ENCODE results near the gene SYT7.

SYT7 gene

DNA sequence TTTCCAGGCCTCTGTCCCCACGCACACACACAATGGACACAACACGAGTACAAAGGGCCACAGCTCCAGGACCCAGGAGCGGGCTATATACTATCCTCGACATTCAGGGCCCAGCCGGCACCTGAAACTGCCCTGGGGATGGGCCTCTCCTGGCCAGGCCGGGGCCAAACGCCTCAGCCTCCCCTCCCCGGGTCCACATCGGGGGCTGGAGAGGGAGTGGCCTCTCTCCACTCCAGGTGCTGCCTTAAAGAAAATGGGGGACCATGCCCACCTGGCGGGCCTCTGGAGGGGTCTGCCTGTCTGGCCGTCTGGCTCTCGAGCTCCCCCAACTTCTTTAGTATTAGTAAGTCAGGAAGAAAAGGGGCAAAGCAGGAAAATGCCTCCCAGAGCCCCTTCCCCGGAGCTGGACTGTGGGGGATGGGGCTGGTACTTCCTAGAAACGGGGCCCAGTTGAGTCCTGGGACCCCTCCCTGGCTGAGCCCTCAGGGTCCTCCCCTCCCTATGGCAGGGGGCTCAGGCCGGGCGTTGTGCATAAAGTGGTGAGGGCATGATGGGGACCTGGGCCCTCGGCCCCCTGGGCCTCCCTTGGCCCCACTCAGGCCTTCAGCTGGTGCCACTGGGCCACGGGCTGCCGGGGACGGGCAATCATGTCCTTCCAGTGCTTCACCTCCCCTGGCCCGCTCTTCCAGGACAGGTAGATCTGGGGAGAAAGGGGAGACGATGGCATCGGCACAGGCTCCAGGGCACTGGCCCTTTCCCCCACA lies 62.7 kb downstream of the SYT7 start:
- in situ Hi-C loops (cut with MboI; ENCODE audit: low sequenced_read_pairs) = no loop called here

DNA sequence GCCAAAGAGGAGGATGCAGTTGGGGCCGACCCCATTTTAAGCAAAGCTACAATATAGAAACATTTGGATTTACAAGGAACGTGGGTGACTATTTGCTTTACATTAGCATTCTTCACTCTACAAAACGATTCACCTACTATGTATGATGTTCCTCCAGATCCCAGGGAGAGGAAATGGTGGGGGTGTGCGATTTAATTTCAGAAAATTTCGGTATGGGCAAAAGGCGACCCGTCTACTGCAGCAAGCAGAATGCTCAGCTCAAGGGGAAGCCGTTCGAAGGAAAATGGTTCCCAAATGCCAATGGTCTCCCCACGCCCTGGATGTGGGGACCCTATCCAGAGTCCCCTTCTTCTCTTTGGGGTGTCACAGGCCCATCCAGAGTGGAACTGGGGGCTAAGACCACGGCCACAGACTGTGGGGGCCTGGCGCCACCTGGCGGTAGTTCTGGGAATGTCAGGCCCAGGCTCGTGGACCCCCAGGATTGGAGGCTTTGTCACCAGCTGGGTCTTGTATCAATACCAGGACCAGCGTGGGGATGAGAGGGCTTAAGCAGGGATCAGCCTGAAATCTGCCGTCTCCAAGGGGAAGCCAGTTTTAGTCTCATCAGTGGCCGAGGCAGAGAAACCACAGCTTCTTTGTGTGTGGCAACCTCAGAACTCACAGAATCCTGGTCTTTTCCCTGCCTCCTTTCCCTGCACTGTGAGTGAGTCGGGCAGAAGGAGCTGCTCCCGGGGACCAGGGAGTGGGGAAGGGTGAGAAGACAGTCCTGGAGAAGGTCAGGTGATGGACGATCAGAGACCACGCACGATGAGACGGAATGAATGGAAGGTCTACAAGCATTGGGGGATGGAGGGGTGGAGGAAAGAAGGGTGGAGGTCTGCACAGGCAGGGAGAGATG lies 64.0 kb downstream of the SYT7 start:
- in situ Hi-C loops (cut with MboI; ENCODE audit: low sequenced_read_pairs) = no loop called here

DNA sequence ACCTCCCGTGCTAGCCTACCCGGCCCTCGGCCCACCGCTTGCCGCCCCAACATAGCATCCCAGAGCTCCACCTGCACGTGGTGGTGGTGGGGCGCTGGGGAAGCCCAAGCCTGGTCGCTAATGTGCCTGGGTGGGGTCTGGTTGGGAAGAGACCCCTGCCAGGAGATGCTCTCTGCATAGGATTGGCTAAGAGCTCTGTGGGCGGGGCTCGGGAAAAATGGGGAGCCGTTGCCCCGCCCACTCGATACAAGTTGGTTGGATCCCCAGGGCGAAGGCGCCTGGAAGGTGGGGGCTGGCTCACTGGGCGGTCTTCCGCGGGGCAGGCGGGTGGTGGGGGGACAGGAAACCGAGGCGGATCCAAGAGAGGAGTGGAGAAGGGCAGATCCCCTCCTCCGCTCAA lies 64.7 kb downstream of the SYT7 start:
- in situ Hi-C loops (cut with MboI; ENCODE audit: low sequenced_read_pairs) = no loop called here

DNA sequence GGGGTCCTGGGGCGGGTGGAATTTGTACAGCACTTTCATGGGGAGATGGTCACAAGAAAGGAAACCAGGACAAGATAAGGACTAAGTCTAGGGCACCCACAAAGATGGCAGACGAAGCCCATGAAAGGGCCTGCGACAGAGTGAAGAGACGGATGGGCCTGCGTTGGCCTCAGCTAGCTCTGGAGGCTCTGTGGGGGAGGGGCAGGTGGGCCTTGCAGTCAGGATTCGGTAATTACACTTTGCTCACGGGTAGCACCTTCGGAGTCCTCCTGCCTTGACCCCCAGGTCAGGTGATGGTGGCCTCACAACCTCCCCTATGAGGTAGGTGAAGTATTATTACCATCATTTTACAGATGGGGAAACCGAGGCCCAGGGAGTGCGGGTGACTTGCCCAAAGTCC lies 65.2 kb downstream of the SYT7 start:
- in situ Hi-C loops (cut with MboI; ENCODE audit: low sequenced_read_pairs) = no loop called here

DNA sequence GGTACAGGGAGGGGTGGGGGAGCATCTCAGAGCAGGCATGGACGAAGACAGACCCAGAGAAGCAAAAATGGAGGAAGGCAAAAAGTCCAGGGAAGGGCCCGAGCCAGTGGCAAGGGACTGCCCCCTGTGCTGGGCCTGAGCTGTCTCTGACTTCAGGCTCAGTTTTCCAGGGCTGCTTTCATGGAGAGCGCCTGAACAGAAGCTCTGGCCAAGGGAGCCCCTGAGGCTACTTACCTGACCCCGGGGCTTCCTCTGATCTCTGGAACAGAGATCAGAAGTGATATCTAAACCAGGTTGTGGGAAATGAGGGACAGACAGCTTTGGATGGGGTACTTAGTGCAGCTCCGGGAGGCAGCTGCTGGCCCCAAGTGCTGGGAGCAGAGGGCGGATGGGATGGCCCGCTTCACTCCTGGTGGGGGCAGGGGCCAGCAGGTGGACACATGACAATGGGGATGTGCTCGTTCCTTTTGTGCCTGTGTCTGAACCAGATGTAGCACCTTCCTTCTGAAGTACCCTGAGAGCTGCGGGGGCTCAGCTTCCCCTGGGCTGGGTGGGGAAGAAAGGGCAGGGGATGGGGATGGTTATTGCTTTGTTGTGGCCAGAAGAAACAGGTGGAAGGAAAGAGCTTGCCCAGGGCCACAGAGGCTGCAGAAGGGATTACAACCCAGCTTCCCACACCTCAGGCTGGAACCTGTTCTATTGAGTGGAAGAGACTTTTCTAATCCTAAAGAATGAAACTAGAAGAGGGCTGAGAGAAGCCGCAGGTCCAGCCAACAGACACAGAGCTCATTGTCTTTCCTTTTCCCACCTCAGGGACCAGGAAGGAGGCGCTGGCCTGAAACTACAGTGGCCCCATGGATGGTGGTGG lies 66.6 kb downstream of the SYT7 start:
- in situ Hi-C loops (cut with MboI; ENCODE audit: low sequenced_read_pairs) = no loop called here

DNA sequence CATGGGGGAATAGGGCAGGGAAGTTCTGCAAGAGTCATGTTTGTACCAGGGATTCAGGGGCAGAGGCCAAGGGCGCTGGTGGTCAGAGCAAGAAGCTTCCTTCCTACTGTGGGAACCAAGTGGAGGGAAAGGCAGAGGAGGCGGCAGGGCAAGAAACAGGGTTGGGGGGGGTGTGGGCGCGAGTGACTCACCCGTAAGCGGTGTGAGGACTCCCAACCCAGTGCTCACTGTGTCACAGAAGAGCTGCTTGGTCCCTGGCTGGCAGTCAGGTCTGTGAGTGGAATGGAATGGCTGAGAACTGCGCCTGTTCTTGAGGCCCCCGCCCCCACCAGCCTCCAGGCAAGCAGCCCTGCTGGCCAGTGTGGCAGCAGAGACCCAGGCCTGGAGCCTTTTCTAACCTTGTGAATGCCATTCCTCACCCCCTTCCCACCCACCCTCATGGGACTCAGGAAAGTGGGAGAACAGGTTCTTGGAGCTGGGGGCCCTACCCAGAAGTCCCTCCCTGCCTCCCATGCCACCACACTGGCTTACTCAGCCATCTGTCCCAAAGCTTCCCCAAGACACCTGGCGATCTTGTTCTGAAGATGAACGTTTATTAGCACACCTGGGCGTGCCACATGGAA lies 67.6 kb downstream of the SYT7 start:
- in situ Hi-C loops (cut with MboI; ENCODE audit: low sequenced_read_pairs) = no loop called here

DNA sequence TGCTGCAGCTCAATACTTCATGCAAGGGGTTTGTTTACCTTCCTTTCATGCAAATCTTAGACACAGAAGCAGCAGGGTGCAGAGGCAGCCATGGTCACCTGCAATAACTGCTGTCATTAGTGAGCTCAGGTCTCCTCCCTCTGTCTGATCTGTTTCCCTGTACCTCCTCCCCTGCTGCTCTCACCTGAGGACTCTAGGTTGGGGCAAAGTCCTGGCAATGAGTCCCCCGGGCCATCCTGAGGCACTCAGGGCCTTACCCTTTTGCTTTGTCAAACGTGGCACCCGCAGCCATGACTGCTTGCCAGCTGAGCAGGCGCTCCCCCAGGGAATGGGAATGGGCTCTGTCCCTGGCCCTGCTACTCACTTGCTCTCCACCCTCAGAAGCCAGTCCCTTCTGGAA lies 68.4 kb downstream of the SYT7 start:
- in situ Hi-C loops (cut with MboI; ENCODE audit: low sequenced_read_pairs) = no loop called here

DNA sequence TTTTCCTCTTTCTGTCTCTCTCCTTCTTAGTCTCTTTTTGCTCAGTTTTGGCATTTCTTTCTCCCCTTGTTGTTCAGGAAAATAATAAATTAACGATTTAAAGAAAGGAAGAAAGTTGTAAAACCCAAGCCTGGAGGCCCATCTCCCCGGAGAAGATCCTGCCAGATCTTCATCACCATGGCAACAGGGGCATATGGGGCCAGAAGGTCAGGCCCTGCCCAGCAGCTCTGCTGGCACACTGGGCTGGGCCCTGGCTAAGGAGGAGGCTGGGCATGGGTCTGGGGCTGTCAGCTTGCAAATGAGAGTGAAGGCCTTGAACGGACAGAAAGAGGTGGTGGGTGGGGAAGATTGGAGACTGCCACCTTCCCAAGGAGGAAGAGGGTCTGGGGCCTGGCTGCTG lies 69.5 kb downstream of the SYT7 start:
- in situ Hi-C loops (cut with MboI; ENCODE audit: low sequenced_read_pairs) = no loop called here

DNA sequence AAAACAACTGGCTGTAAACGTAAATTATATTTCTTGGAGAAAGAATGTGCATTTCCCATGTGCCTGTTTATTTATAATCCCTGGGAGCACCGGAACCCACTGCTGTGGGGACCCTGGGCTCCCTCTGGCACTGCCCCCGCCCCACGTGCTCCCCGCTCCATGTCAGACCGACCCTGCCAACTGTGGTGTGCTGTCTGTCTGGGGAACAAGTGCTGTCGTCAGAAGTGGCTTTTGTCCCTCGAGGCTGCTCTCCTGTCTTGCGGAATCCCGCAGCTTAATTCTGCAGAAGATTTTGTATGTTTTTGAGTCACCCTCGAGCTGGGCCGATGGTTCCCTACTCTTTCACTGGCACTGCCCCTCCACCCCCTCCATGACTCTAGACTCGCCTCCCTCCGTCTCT lies 69.9 kb downstream of the SYT7 start:
- in situ Hi-C loops (cut with MboI; ENCODE audit: low sequenced_read_pairs) = no loop called here

DNA sequence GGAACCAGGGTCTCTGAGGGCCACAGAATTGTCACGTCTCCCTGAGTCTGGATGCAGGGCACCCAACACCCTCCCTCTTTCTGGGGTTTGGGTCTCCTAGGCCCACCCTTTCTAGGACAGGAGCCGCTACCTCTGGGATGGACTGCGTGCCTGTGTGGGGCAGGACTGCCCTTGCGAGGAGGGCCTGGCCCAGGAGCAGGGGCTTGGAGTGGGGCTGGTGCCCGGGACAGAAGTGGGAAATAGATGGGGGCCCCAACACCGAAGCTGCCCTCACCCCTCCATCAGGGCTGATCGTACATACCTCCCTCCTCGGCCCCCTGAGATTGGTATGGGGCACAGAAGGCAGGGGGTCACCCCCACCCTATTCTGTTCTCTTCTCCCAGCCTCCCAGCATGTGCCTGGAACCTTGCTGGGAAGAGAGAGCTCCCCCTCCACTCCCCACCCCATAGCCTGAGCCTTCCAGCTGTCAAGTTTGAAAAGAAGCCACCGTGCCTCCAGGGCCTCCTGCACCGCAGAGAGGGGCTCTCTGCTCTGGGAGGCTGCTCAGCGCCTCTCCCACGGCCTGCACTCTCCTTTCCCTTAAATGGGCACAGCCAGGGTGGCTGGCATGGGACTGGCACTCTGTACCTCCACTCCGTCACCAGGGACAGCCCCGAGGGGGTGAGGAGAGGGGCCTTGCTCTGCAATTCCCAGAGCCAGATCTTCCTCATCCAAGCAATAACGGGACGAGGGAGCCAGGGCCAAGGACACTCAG lies 70.5 kb downstream of the SYT7 start:
- in situ Hi-C loops (cut with MboI; ENCODE audit: low sequenced_read_pairs) = no loop called here

DNA sequence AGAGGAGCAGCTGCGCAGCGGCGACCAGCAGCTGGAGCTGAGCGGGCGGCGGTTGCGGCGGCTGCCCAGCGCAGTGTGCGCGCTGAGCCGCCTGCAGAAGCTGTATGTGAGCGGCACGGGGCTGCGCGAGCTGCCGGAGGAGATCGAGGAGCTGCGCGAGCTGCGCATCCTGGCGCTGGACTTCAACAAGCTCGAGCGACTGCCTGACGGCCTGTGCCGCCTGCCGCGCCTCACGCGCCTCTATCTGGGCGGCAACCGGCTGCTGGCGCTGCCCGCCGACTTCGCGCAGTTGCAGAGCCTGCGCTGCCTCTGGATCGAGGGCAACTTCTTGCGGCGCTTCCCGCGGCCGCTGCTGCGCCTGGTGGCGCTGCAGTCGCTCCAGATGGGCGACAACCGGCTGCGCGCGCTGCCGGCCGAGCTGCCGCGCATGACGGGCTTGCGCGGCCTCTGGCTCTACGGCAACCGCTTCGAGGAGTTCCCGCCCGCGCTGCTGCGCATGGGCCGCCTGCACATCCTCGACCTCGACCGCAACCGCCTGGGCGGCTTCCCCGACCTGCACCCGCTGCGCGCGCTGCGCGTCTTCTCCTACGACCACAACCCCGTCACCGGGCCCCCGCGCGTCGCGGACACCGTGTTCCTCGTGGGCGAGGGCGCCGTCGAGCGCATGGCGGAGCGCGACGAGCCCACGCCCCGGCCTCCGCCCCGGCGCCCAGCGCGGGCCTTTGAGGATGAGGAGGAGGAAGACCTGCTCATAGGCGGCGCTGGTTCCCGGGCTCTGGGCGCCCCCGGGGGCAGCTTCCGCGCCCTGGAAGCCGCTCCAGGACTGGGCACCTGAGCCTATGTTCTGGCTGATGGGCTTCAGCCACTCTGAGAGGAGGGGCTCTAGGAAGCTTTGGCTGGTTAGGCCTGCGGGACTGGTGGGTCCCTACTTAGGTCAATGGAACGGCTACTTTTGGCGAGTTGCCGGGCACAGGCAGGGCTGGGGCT lies 71.5 kb downstream of the SYT7 start:
- in situ Hi-C loops (cut with MboI; ENCODE audit: low sequenced_read_pairs) = no loop called here

DNA sequence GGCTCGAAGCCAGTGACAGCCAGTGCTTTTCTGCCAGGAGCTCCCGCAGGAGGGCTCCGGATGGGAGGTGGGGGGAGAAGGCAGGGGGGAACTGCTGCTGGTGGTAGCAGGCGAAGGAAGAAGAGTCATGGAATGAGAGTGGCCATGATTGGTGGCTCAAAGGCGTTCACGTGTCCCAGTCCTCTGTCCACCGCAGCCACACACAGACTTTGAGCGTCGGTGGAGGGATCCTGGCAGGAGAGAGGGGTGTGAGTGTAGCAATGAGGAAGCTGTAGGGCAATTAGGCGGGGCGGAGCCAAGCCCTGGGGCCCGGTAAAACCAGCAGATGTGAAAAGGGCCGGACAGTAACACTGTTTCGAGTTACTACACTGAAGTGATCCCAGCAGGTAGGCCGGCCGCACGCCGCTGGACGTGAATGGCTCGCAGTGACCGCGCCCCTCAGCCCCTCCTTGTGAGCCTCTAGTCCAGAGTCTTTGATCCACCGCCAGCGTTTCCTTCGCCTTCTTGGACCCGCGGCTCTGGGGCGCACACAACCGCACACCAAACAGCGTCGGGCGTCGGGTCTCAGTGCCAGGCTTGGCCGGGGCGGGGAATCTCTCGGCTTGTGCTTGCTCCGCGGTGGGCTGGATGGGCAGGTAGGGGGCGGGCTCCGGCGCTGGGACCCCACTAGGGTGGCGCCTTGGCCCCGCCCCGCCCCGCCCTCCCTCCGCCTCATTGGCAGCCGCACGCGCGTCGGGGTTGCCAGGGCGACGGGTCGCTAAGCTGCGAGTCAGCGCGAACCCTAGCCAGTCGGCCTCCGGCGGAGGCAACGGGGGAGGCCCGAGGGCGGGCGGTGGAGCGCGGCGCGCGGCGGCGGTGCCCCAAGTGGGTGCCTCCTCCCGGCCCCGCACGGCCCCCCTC lies 72.7 kb downstream of the SYT7 start, which contains the start of gene LRRC10B:
Gene LRRC10B (plus strand): TSS at position 788 of the 900 bp plus-strand sequence. CDS start 250 bp downstream, outside the sequence.
- in situ Hi-C loops (cut with MboI; ENCODE audit: low sequenced_read_pairs) = no loop called here

DNA sequence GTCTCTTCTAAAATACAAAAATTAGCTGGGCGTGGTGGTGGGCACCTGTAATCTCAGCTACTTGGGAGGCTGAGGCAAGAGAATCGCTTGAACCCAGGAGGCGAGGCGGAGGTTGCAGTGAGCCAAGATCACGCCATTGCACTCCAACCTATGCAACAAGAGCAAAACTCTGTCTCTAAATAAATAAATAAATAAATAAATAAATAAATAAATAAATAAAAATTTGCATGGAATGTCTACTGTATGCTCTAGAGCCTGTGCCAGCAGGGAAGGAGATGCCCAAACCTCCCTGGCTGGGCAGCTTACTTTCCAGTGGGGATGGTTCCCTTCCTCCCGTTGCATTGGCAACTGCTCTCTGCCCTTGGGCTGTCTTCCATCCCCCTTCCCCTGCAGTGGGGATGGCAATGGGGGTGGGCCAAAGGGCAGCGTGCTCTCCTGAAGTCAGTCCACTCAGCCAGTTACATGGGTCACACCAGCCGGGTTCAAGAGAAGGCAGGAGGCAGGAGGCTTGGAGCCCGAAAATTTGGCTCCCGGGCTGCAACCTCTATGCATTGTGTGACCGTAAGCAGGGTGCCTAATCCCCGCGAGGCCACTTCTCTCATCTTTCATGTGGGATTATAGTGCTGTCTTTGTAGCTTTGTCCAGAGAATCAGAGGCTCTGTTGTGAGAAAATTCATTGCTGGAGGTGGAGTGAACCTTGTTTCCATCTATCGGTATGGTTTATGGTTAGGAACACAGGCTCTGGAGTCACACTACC lies 73.7 kb downstream of the SYT7 start:
- in situ Hi-C loops (cut with MboI; ENCODE audit: low sequenced_read_pairs) = no loop called here

DNA sequence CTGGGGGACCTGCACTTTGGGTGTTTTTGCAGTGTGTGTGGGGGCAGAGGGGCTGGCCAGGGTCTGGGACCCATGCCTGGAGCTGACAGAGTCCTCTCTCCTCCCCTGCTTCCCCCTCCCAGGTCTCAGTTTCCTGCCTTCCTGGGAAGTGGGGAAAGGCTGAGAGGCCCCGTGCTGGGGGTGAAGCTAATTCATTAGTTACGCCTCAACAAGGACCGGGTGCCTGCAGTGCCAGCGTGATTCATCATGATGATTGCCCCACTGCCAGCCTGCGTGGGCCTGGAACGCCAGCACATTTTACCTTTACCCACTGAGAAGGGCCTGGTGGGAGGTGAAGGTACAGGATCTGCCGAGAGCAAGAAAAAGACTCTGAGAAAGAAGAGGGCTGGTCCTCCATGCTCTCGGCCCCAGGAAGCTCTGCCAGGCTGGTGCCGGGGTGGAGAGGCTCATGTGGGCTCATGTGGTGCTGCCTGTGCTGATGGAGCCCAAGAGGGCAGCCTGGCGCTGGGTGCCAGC lies 75.2 kb downstream of the SYT7 start:
- in situ Hi-C loops (cut with MboI; ENCODE audit: low sequenced_read_pairs) = no loop called here

DNA sequence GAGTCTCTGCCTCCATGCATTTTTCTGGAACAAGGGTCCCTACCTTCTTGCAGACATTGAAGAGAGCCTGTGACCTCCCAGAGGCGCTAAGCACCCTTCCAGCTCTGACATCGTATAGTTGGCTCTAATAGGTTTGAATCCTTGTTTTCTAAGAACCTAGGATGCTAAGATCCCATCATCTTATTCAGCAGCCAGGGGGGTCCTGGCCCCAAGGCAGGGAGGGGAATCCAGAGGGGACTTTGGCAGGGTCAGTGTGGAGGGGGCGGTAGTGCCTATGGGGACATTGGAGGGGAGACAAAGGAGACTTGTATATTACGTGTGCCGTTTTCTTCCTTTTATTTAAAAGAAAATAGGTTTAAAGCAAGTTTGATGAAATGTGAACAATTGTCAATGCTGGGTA lies 75.8 kb downstream of the SYT7 start:
- in situ Hi-C loops (cut with MboI; ENCODE audit: low sequenced_read_pairs) = no loop called here

DNA sequence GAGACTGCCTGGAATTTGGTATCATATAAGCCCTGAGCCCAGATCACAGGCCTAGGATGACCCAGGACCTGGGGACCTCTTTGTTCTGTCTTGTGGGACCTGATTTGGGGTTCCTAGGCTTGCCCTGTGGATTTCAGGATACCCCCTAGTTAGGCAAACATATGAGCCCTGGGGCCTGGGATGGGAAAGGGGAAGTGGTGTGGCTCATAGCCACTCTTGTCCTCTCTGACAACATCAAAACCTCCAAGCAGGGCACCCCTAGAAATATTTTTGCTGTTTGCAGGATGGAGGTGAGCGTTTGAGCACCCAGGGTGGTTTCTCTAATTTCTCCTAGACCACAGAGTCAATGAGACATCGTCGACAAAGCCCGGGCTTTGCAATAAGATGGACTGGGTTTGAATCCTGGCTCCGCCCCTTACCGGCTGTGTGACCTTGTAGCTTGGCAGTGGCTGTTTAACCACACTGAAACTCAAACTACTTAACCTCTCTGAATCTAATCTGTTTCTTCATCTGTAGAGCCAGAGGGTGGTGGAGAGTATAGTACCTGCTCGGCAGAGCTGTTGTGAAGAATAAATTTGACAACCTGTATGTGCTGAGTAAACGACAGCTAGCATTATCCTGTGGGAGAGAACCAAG lies 77.6 kb downstream of the SYT7 start:
- in situ Hi-C loops (cut with MboI; ENCODE audit: low sequenced_read_pairs) = no loop called here

Measured in HL-60/S4 (cell line).